GM23248 (cell line): ENCODE data around the gene CYP2B6.
"Not testable (repeated sequence)": the region's sequence is repeated elsewhere in the genome, so short reads cannot be mapped to it uniquely, and the experiment has no call there.

Experiments used
- EZH2 ChIP-seq: fragments of 200-600 bp; sonication (generic); IDR thresholded peaks from 2 replicates; pipeline ENCODE4 v1.6.1; 2018; ENCODE audit warnings: antibody characterized with exemption, mild to moderate bottlenecking; ENCODE audit not compliant: insufficient read depth, poor library complexity, severe bottlenecking
- EZH2phosphoT487 ChIP-seq: fragments of 200-600 bp; sonication (generic); IDR thresholded peaks from 2 replicates; pipeline ENCODE4 v1.6.1; 2018; ENCODE audit warnings: antibody characterized with exemption, moderate library complexity, mild to moderate bottlenecking, low read depth; ENCODE audit not compliant: insufficient read depth

DNA sequence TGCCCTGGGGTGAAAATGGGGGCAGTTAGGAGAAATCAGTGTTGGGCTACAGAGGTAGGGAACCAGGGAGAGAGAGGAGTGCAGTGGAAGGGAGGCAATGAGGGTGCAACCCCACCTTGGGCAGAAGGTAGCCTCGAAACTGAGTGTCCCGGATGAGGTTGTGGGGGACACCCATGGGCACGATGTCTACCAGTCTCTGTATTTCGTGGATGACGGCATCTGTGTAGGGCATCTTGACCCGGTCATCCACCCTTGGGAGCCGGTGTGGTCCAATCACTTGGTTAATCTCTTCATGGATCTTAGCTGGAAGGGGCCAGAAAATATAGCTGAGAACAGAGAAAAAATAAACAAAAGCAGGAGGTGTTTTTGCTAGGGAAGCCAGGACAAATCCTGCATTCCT, 61.1 kb downstream of the CYP2B6 start:
- not testable (repeated sequence) for TF ChIP-seq EZH2, EZH2phosphoT487
